ENCODE results near the gene PBXIP1.

DNA sequence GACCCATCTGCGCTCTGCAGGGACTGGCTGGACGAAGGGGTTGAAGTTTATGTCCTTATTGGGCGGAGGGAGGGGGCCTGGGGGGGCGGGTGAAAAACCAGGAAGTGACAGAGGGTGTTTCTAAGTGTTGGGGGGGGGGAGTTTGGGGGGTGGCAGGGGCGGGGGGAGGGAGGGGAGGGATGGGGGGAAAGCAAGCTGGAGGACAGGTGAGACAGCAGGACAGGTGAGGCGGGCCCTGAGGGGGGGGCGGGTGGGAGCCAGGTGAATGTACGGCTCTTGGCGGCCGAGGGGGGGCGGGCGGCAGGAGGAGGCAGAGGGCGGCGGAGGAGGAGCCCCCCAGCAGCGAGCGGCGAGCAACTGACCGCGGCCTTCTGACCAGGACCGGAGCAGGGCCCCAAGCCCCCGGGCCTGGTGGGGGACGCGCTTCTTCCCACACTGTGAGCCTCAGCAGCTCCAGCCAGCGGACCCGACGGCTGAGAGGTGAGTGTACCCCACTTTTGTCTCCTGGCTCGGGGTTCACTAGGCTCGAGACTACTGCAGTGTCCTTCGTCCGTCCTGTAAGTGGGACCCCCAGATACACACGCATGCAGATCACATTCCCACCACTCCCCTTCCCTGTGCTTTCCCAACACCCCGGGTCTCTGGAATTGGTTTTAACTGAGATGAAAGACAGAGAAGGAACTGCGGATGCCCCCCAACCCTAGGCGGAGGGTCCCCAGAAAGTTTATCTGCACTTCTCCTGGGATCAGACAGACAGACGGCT lies 46.7 kb upstream of the PBXIP1 start, which contains the start of gene ZBTB7B:
- TF ChIP-seq POLR2A (IDR thresholded peaks at IDR 0.05; ENCODE audit: low read depth, low read length) (no peak), POLR2AphosphoS5 (IDR thresholded peaks at IDR 0.05; ENCODE audit: low read depth, low read length) (no peak)
